H1 (cell line): ENCODE results near the gene TRIM41. TPM values are rescaled to one million over a fixed set of nuclear protein-coding genes. Genes with fewer than 3 reads are reported as not detected.

Experiments
- CTCF ChIA-PET: fragments of 300-600 bp; sonication (Branson Sonifier 250); formaldehyde crosslinking; loops from one replicate; lab custom pipeline; 2021; ENCODE audit not compliant: partially characterized antibody; lab: Charles Lee
- POLR2A ChIA-PET: fragments of 300-600 bp; sonication (Branson Sonifier 250); formaldehyde crosslinking; loops from one replicate; lab custom pipeline; 2021; ENCODE audit warnings: inconsistent platforms; ENCODE audit not compliant: partially characterized antibody; lab: Charles Lee
- DNase-seq, 2 experiments: peaks; one replicate each; pipeline versions ENCODE4 v3.0.0 to v3.0.0-alpha.2; 2010 to 2022; ENCODE audit warnings: low spot score in 2 of 2, low read depth in 1 of 2, mixed read lengths in 1 of 2
- FAIRE-seq: peaks from 2 replicates; lab custom pipeline; 2011; peaks lifted over from hg19 to GRCh38; lab: Jason Lieb, UNC
- H2AFZ ChIP-seq: 2 replicates; pipeline ENCODE4 v1.8.1; 2012; ENCODE audit warnings: low read length, inconsistent platforms
- H2AK5ac ChIP-seq: 2 replicates; pipeline ENCODE4 v1.6.1; 2013; ENCODE audit warnings: low read depth, low read length
- H2BK120ac ChIP-seq: replicated peaks from 2 replicates; pipeline ENCODE3; 2013; ENCODE audit warnings: low read depth, low read length, inconsistent platforms
- H2BK12ac ChIP-seq: 2 replicates; pipeline ENCODE4 v1.6.1; 2013; ENCODE audit warnings: low read depth, low read length
- H2BK15ac ChIP-seq: 2 replicates; pipeline ENCODE4 v1.6.1; 2013; ENCODE audit warnings: low read length
- H2BK20ac ChIP-seq: 2 replicates; pipeline ENCODE4 v1.6.1; 2013; ENCODE audit warnings: low read length
- H2BK5ac ChIP-seq: 2 replicates; pipeline ENCODE4 v1.6.1; 2013; ENCODE audit warnings: low read depth, low read length
- H3K14ac ChIP-seq: 2 replicates; pipeline ENCODE4 v1.6.1; 2013; ENCODE audit warnings: inconsistent platforms; ENCODE audit not compliant: insufficient read length
- H3K18ac ChIP-seq: 2 replicates; pipeline ENCODE4 v1.6.1; 2013; ENCODE audit warnings: low read length; ENCODE audit errors: extremely low read depth
- H3K23ac ChIP-seq: 2 replicates; pipeline ENCODE4 v1.6.1; 2013; ENCODE audit warnings: inconsistent platforms; ENCODE audit not compliant: insufficient read length
- H3K23me2 ChIP-seq: 2 replicates; pipeline ENCODE4 v1.6.1; 2013; ENCODE audit warnings: low read depth, low read length
- H3K27ac ChIP-seq: 2 replicates; pipeline ENCODE4 v1.6.1; 2011; ENCODE audit warnings: low read depth, low read length, inconsistent platforms
- H3K27me3 ChIP-seq, 4 experiments: replicated peaks in 1 of 4; 1 replicate in 1 of 4; 2 replicates in 3 of 4; pipeline versions ENCODE4 v1.6.1 to v1.8.1; 2011 to 2013; ENCODE audit warnings: low read length in 3 of 4, mild to moderate bottlenecking in 3 of 4, inconsistent platforms in 2 of 4, mixed read lengths in 2 of 4, moderate library complexity in 1 of 4; ENCODE audit not compliant: control insufficient read depth in 3 of 4, insufficient read depth in 3 of 4; ENCODE audit errors: extremely low read depth in 1 of 4
- H3K36me3 ChIP-seq, 4 experiments: 2 replicates each; pipeline versions ENCODE4 v1.6.1 to v1.8.1; 2011 to 2013; ENCODE audit warnings: mild to moderate bottlenecking in 4 of 4, low read length in 3 of 4, moderate library complexity in 2 of 4, control low read depth in 1 of 4, inconsistent platforms in 1 of 4; ENCODE audit not compliant: insufficient read depth in 4 of 4, control insufficient read depth in 2 of 4
- H3K4ac ChIP-seq: replicated peaks from 2 replicates; pipeline ENCODE3; 2013; ENCODE audit warnings: low read length, low read depth, mixed read lengths, inconsistent platforms; ENCODE audit not compliant: insufficient read length
- H3K4me1 ChIP-seq, 4 experiments: replicated peaks in 1 of 4; 1 replicate in 1 of 4; 2 replicates in 3 of 4; pipeline versions ENCODE4 v1.6.1 to v1.8.1; 2011 to 2013; ENCODE audit warnings: low read length in 3 of 4, inconsistent platforms in 2 of 4, mixed read lengths in 1 of 4; ENCODE audit not compliant: insufficient read depth in 4 of 4, control insufficient read depth in 3 of 4
- H3K4me2 ChIP-seq, 2 experiments: 2 replicates each; pipeline versions ENCODE4 v1.6.1 to v1.8.1; 2011 to 2013; ENCODE audit warnings: low read depth in 2 of 2, low read length in 2 of 2, control low read depth in 1 of 2, inconsistent platforms in 1 of 2, mild to moderate bottlenecking in 1 of 2; ENCODE audit not compliant: insufficient read depth in 1 of 2
- H3K4me3 ChIP-seq, 4 experiments: fragments of 200-600, 300-600 bp in 1 of 4; sonication (generic), shearing (Covaris generic), sonication (Bioruptor Twin) in 1 of 4; 2 replicates each; pipeline versions ENCODE4 v1.5.1 to v1.8.1; 2011 to 2016; ENCODE audit warnings: low read length in 4 of 4, low read depth in 3 of 4, control low read depth in 2 of 4, inconsistent platforms in 2 of 4, mild to moderate bottlenecking in 2 of 4, mixed read lengths in 1 of 4, moderate library complexity in 1 of 4; ENCODE audit not compliant: insufficient read depth in 2 of 4; ENCODE audit errors: extremely low read depth in 1 of 4
- H3K56ac ChIP-seq: replicated peaks from 2 replicates; pipeline ENCODE3; 2013; ENCODE audit warnings: low read depth, mild to moderate bottlenecking, mixed read lengths, low read length, inconsistent platforms; ENCODE audit not compliant: insufficient read length
- H3K79me1 ChIP-seq: 2 replicates; pipeline ENCODE4 v1.6.1; 2013; ENCODE audit warnings: low read depth, low read length, control low read depth
- H3K79me2 ChIP-seq, 2 experiments: 2 replicates each; pipeline versions ENCODE4 v1.6.1 to v1.8.1; 2012 to 2013; ENCODE audit warnings: low read length in 2 of 2, mild to moderate bottlenecking in 2 of 2, inconsistent platforms in 1 of 2; ENCODE audit not compliant: insufficient read depth in 2 of 2, control insufficient read depth in 1 of 2
- H3K9ac ChIP-seq, 4 experiments: replicated peaks in 1 of 4; 1 replicate in 1 of 4; 2 replicates in 3 of 4; pipeline versions ENCODE4 v1.6.1 to v1.8.1; 2011 to 2013; ENCODE audit warnings: low read depth in 3 of 4, low read length in 3 of 4, control low read depth in 2 of 4, mild to moderate bottlenecking in 2 of 4, moderate library complexity in 2 of 4, inconsistent platforms in 1 of 4; ENCODE audit errors: extremely low read depth in 1 of 4
- H3K9me3 ChIP-seq, 2 experiments: 2 replicates each; pipeline versions ENCODE4 v1.6.1 to v1.8.1; 2012 to 2013; ENCODE audit warnings: mild to moderate bottlenecking in 2 of 2, moderate library complexity in 2 of 2, control low read depth in 1 of 2, inconsistent platforms in 1 of 2, low read depth in 1 of 2, low read length in 1 of 2, mixed read lengths in 1 of 2; ENCODE audit not compliant: insufficient read depth in 2 of 2
- H4K20me1 ChIP-seq, 2 experiments: replicated peaks in 1 of 2; 2 replicates each; pipeline versions ENCODE3 to v1.8.1; 2011 to 2013; ENCODE audit warnings: inconsistent platforms in 2 of 2, low read length in 2 of 2, mild to moderate bottlenecking in 1 of 2; ENCODE audit not compliant: insufficient read depth in 2 of 2, control insufficient read depth in 1 of 2
- H4K5ac ChIP-seq: 2 replicates; pipeline ENCODE4 v1.6.1; 2013; ENCODE audit warnings: low read length, low read depth, mixed read lengths, inconsistent platforms; ENCODE audit not compliant: insufficient read length
- H4K8ac ChIP-seq: 2 replicates; pipeline ENCODE4 v1.8.0; 2013; ENCODE audit warnings: mild to moderate bottlenecking, moderate library complexity, low read length, inconsistent platforms; ENCODE audit not compliant: insufficient read depth; ENCODE audit errors: extremely low read depth
- H4K91ac ChIP-seq: replicated peaks from 2 replicates; pipeline ENCODE3; 2013; ENCODE audit warnings: low read length, mixed read lengths, inconsistent platforms; ENCODE audit not compliant: insufficient read length
- ASH2L ChIP-seq: fragments of 200-600, 300-600 bp; sonication (generic); IDR thresholded peaks from one replicate; pipeline ENCODE4 v1.7.1; 2017; ENCODE audit warnings: low read length
- GTF2F1 ChIP-seq: IDR thresholded peaks from 2 replicates; pipeline ENCODE4 v1.6.1; 2012; ENCODE audit warnings: low read depth, low read length, improper control_type of control experiment, borderline replicate concordance
- POLR2AphosphoS5 ChIP-seq: IDR thresholded peaks from 2 replicates; pipeline ENCODE4 v1.6.1; 2011; ENCODE audit warnings: low read depth, low read length
- RXRA ChIP-seq: IDR thresholded peaks from 2 replicates; pipeline ENCODE4 v1.6.1; 2011; ENCODE audit warnings: low read depth, mild to moderate bottlenecking, low read length, moderate library complexity; ENCODE audit not compliant: insufficient read depth
- SRF ChIP-seq: IDR thresholded peaks from 2 replicates; pipeline ENCODE4 v1.6.1; 2011; ENCODE audit warnings: mild to moderate bottlenecking, low read depth, low read length, moderate library complexity
- USF2 ChIP-seq: IDR thresholded peaks from 2 replicates; pipeline ENCODE4 v1.6.1; 2011; ENCODE audit warnings: low read length, improper control_type of control experiment
- WGBS, 2 experiments: shearing (Covaris generic) in 1 of 2; methylation state at CpG; one replicate each; pipeline versions ENCODE4 v1.1.6 to v1.1.7; 2013 to 2015; ENCODE audit warnings: low lambda C conversion rate in 2 of 2, mixed read lengths in 2 of 2, inconsistent platforms in 1 of 2, low coverage in 1 of 2, missing lambda C conversion rate in 1 of 2; ENCODE audit not compliant: insufficient replicate concordance in 2 of 2, insufficient coverage in 1 of 2, insufficient read length in 1 of 2; ENCODE audit errors: extremely low coverage in 1 of 2, missing lambda C conversion rate in 1 of 2; 5-methylcytosine and 5-hydroxymethylcytosine counted together
- polyA plus RNA-seq, 7 experiments: library from polyadenylated mRNA; depleted of rRNA in 3 of 7; stranded (reverse) in 5 of 7; unstranded in 2 of 7; fragments of >200 nt in 5 of 7; fragments of 200-250 nt in 2 of 7; gene quantifications; 1 replicate in 5 of 7; 2 replicates in 1 of 7; 4 replicates in 1 of 7; pipeline versions ENCODE4 v1.2.1 to v1.2.3, GENCODE V29; 2011 to 2013; ENCODE audit warnings: missing spikeins in 2 of 7, mixed read lengths in 2 of 7
- total RNA-seq: library from RNA; stranded (reverse); fragmentation: NEBNext Ultra II Directional; extraction: Animal tissue kit (Norgen Biotek cat#: 25700); gene quantifications from 2 replicates; pipeline ENCODE4 v1.2.1, GENCODE V29; 2021
- TF ChIP-seq, protein P1 (sequence below): IDR thresholded peaks from 2 replicates; pipeline ENCODE4 v1.6.1; 2012; ENCODE audit warnings: inconsistent platforms
- TF ChIP-seq, protein P2 (sequence below), 3 experiments: IDR thresholded peaks; 1 replicate in 2 of 3; 2 replicates in 1 of 3; pipeline versions ENCODE4 v1.5.1 to v1.6.1; 2011; ENCODE audit warnings: low read length in 3 of 3, mild to moderate bottlenecking in 3 of 3, inconsistent platforms in 2 of 3, low read depth in 1 of 3, moderate library complexity in 1 of 3; ENCODE audit not compliant: insufficient read depth in 1 of 3; ENCODE audit errors: control extremely low read depth in 1 of 3

TRIM41 gene
- total and polyA plus RNA-seq, 2 of the 8 experiments (the other 6 are each of a cell fraction or from before 2014, with no cell fraction given): 12.9 to 21.6 TPM

DNA sequence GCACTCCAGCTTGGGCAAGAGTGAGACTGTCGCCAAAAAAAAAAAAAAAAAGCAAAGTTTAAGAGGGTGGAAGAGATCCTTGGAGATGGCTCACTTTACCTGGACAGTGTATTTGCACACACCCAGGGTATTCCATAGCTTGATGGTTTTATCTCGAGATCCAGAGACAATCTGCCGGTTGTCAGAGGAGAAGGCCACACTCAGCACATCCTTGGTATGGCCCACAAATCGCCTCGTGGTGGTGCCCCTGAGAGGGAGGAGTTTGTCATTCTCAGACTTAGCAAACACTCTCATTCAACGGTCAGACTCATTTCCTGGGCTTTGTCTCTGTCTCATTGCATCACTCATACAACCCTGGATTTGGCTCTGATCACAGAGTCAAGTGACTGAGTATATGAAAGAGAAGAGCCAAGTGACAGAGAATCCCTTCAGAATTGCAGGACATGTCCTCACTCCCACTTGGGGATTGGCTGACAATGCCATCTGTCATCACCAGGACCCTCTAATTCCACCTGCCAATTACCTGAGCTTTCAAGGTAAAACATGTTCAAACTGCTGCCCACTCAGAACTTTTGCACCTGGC lies 18.4 kb downstream of the TRIM41 start:
- Histone ChIP-seq H3K9me3 (no peaks in the 10 kb centered on the region), H3K27me3 (no peaks in the 10 kb centered on the region), H2BK20ac (no peak overlapping the region), H4K20me1 (peaks cover 26 to 31% of the 10 kb centered on the region in 2 experiments), H3K9ac (peak overlapping the region; percentile 65 to 99 (median 98); a peak in 6 of 7 replicates), H4K5ac (no peak overlapping the region), H2BK120ac (no peak overlapping the region), H2AK5ac (no peak overlapping the region), H3K23ac (no peak overlapping the region), H3K56ac (no peak overlapping the region), H3K14ac (no peak overlapping the region), H3K4me3 (peak overlapping the region; percentile 83 to 100 (median 96); a peak in 5 of 8 replicates), H3K23me2 (peaks cover 9% of the 10 kb centered on the region; the same call in 1 of the 2 replicates), H3K4me1 (peaks cover 5 to 19% (median 10%) of the 10 kb centered on the region in 4 experiments), H4K8ac (no peak overlapping the region), H2AFZ (no peak overlapping the region), H4K91ac (no peak overlapping the region), H3K4me2 (peak overlapping the region; percentile 81 to 97), H3K18ac (no peak overlapping the region), H2BK12ac (no peak overlapping the region), H3K27ac (0 out of 2 replicates have a peak overlapping the region, but pooled peaks have one; percentile 36), H3K79me1 (peaks cover 9% of the 10 kb centered on the region), H3K4ac (no peak overlapping the region), H3K36me3 (peaks cover 57 to 68% (median 63%) of the 10 kb centered on the region in 4 experiments), H2BK5ac (0 out of 2 replicates have a peak overlapping the region, but pooled peaks have one; percentile 32), H2BK15ac (no peak overlapping the region), H3K79me2 (peaks cover 22 to 51% of the 10 kb centered on the region in 2 experiments)
- DNase-seq: no peak
- ChIA-PET POLR2A (interaction anchor here (0.6 to 34.2 kb wide), 16 partner anchors 4 to 855 kb away, joined by 3 to 1334 read pairs (median 8); partner anchors contain the start of genes RACK1, TRIM41, TRIM52 and TRIM7), CTCF (interaction anchor here (1.0 kb wide), 1 partner anchor 38 kb away, joined by 3 read pairs; no protein-coding TSS in a partner anchor)
- no peak for FAIRE-seq
- 85% methylated on average over 5 of the region's 6 CpGs; no CpG with 5 or more reads in 1 of the 2 experiments for WGBS, 2 experiments
- no peak for TF ChIP-seq RXRA
- no peak for TF ChIP-seq SRF
- peak; percentile 46 for TF ChIP-seq POLR2AphosphoS5
- TF ChIP-seq, protein P1, sequence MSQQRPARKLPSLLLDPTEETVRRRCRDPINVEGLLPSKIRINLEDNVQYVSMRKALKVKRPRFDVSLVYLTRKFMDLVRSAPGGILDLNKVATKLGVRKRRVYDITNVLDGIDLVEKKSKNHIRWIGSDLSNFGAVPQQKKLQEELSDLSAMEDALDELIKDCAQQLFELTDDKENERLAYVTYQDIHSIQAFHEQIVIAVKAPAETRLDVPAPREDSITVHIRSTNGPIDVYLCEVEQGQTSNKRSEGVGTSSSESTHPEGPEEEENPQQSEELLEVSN: no peak
- no peak for TF ChIP-seq GTF2F1
- no peak for TF ChIP-seq USF2
- TF ChIP-seq, protein P2, sequence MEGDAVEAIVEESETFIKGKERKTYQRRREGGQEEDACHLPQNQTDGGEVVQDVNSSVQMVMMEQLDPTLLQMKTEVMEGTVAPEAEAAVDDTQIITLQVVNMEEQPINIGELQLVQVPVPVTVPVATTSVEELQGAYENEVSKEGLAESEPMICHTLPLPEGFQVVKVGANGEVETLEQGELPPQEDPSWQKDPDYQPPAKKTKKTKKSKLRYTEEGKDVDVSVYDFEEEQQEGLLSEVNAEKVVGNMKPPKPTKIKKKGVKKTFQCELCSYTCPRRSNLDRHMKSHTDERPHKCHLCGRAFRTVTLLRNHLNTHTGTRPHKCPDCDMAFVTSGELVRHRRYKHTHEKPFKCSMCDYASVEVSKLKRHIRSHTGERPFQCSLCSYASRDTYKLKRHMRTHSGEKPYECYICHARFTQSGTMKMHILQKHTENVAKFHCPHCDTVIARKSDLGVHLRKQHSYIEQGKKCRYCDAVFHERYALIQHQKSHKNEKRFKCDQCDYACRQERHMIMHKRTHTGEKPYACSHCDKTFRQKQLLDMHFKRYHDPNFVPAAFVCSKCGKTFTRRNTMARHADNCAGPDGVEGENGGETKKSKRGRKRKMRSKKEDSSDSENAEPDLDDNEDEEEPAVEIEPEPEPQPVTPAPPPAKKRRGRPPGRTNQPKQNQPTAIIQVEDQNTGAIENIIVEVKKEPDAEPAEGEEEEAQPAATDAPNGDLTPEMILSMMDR (IDR thresholded peaks at IDR 0.05; ENCODE audit: control extremely low read depth in 1 of 3, insufficient read depth in 1 of 3, low read depth in 1 of 3, low read length in 3 of 3): no peak
- TF ChIP-seq ASH2L: no peak
